GM21786 (cell line): Measurements from ENCODE around the gene FFAR4.

Experiments used
- ATAC-seq: cut with Tn5 transposase; IDR thresholded peaks from one replicate; pipeline ENCODE4 v1.9.1; 2021; ENCODE audit not compliant: unreplicated experiment

FFAR4 gene

GRCh38 chr10:93598157-93598556, 31.7 kb downstream of the FFAR4 start:
- ATAC-seq, result no peak

DNA sequence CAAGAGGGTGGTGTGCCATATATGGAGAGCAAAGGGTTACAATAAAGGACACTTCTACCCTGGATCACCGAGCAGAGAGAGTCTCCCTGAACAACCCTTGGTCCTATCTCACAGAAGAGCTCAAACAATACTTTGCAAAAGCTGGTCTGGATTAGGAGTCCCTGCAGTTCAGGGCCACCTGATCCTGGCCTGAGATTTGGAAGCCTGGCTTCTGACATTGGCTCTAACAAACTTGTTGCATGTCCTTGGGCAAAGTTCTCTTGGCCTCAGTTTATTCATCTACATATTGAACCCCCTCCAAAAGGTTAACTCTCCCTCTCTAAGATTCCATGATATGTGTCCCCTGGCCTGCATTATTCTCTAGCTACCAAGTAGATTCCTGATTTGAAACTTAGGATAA, 32.9 kb downstream of the FFAR4 start:
- ATAC-seq, result no peak

GRCh38 chr10:93599778-93600177, 33.3 kb downstream of the FFAR4 start:
- ATAC-seq, result no peak

DNA sequence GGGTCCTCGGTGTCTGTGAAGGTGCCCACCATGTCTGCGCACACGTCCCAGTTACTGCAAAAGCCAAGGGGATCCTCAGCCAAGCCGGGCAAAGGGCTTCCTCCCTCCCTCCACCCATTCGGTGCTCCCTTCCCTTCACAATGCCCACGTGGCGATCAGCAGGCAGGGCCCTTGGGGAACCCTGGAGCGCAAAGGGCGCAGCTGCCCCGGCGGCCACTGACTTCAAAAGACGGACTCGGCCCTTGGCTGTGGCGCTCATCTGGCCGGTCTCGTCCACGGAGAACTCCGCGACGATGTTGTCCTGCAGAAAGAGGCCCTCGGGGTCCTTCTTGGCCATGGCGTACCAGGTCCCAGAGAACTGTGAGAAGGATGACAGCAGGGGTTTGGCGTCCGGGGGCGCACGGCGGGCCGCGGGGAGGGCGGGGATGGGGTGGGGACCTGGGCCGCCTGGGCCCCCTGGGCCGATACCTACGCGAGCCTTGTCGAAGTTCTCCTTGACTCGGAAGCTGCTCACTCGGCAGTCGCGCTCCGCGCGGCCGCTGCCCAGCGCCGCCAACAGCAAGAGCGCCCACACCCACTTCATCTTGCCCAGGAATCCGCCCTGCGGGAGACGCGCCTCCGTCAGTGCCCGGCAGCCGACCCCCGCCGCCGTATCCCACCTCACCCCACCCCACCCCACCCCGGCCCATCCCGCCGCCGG, 34.1 kb downstream of the FFAR4 start:
- no peak for ATAC-seq

DNA sequence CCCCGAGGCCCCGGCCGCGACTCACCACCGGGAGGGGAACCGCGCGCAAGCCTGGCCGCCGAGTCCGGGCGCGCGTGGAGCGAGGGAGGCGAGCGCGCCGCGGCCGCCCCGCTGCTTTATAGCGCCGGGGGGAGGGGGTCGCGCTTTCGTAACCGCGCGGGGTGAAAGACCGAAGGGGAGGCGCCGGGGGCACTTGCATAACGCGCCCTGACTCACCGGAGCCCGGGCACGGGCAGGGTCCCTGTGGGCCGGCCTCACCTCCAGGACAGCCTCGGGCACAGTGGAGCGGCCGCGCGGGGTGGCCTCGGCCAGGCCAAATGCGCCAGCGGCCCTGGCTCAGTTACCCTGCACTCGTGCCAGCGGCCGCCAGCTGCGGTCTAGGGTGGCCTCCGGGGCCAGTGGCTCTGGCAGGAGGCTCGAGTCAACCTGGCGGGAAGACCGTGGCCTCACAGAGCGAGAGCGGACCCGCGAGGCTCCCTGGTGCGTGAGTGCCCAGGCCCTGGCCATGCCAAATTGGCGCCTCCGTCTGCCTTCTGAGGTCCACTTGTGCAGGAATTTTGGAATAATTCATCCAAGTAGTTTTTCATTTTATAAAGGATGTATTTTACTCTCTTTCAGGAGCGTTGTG, 34.8 kb downstream of the FFAR4 start, which contains the start of gene RBP4:
Gene RBP4 (minus strand): TSS at position 90 of the 628 bp plus-strand sequence. CDS start 207 bp downstream, outside the sequence.
- no peak for ATAC-seq

DNA sequence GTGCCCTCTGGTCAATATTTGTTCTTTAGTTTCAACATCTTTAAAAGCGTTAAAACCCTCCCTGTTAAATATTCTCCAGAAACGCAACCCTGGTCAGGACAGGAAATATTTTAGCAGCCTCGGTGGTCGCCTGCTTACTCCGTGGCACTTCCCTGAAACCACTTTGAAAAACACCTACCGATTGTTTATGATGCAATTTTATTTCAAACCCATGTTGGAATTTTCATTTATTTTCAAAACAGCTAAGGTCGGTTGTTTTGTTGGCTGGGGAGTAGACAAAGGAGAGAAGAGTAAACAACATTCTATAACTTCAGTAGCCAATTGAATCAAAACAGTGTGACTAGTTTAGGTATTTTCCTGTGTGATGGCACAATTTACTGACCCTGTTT, 35.3 kb downstream of the FFAR4 start:
- ATAC-seq, result no peak

GRCh38 chr10:93603023-93603422, 36.6 kb downstream of the FFAR4 start:
- ATAC-seq, result no peak

DNA sequence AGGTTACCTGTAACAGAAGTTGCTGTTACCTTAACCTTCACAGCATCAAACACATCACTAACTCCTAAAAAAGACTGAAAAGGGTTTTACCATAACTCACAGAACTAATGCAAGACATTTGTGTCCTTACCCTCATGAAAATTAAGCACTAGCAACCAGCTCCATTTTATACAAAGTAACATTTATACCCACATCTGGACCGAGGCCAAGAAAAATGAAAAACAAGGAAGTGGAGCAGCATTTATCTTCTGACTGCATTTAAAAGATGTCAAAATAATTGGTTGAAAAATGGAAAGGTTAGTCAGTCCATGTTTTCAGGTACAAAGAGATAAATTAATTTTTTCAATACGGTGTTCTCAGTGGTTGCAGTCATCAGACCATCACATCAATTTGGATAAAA, 37.7 kb downstream of the FFAR4 start:
- no peak for ATAC-seq

DNA sequence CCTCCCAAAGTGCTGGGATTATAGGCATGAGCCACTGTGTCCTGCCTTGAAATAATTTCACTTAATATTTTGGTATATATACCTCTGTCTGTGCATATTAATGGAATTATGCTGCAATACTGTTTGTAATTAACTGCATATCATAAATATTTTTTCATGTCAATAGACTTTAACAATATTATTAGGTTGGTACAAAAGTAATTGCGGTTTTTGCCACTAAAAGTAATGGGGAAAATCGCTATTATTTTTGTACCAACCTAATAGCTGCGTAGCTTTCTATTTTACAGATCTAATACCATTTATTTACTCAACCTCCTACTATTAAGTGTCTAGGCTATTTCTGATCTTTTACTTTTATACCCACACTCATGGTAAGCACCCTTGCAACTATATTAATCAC, 42.0 kb downstream of the FFAR4 start:
- no peak for ATAC-seq

DNA sequence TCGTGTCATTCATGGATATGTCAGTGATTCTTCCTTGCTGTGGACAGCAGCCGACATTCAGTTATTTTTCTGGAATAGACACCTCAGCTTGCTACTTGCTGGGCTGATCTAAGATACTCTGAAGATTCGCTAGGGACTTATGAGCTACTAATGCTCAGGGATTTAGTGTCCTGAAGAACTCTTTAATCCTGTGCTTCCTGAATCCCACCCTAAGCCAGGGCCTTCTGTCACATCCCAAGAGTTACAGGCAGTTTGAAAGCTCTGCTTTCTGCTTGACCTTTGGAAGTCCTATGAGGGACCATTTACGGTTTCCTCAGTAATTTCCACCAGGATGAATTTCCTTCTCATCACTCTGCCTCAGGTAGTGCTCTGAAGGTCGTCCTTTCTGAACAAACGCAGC, 45.8 kb downstream of the FFAR4 start, which contains the start of gene PDE6C:
Gene PDE6C (plus strand): TSS at position 227 of the 400 bp plus-strand sequence. CDS start 189 bp downstream, outside the sequence.
- ATAC-seq, result no peak

DNA sequence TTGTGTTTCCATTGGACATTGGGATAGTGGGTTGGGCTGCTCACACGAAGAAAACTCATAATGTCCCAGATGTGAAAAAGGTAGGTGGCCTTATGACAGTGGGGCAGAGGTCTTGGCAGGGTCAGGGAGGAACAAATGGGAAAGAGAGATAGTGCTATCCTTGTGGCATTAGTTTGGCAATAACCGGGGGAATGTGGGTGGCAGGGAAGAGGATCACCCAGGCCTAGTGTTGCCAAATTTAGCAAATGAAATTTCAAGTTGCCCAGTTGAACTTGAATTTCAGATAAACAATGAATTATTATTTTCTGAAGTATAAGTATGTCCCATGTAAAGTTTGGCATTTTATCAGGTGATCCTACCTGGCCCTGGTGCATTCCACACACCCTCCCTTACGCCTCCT, 46.7 kb downstream of the FFAR4 start:
- no peak for ATAC-seq

GRCh38 chr10:93614101-93614825, 47.8 kb downstream of the FFAR4 start:
- no peak for ATAC-seq

DNA sequence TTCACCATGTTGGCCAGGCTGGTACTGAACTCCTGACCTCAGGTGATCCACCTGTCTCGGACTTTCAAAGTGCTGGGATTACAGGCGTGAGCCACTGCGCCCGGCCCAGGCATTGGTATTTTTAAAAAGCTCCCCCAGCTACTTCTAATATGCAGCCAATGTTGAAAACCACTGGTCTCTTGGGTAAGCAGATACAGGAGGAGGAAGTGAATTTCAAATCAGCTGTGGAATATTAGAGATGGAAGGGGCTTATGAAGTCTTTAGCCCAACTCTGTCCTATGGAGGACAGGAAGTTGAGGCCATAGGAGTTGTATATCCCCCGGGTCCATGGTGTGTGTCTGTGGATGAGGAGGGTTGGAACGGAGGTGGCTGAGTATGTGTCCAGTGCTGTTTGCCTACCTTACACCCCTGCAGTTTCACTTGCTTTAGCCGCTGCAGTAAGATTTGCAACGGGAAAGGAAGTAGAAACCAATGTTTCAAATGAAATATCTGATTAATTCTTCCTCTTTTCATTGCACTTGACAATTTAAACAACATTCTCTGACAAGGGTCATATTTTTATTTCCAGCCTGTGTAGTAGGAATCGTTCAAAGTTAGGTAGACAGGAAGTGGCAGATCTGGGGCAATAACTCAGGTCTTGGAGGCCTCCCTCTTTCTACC, 49.2 kb downstream of the FFAR4 start:
- ATAC-seq, result no peak

DNA sequence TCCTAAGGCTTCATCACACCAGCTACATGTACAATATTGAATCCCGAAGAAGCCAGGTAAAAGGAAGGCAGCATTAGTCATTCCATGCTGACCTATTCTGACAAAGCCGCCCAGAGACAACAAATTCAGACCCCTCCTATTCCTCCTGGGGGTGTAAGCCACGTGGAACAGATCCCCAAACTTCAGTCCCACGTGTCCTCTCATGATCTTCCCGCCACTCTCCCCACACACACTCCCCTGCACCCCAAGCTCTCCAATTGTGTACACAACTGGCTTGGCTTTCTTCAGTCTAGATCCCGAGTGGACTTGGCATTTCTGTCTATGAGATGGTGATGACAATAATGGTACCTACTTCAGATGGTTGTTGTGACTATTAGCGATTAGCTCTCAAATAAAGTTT, 54.5 kb downstream of the FFAR4 start:
- no peak for ATAC-seq

- no peak for ATAC-seq
These were observed 56.5 kb downstream of the FFAR4 start for GRCh38 chr10:93622942-93623341.

DNA sequence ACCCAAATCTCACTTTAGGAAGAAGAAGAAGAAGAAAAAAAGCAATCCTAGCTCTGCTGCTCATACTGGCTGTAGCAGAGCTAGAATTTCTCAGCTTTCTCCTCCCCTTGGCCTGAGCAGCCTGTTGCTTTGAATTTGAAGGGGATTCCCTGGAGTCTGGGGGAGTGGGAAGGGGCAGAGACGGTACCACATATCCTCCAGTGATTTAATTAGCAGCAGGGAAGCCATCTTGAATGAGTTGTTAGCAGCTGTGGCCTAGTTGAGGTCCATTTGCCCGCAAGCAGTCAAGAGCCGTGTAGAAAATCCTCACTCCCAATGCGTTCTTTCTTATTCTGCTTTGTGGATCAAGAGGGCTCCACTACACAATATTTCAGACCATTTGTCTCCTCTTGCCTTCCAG, 62.4 kb downstream of the FFAR4 start:
- ATAC-seq, result no peak

GRCh38 chr10:93629647-93630305, 63.3 kb downstream of the FFAR4 start:
- ATAC-seq, result no peak

- no peak for ATAC-seq
These were observed 64.4 kb downstream of the FFAR4 start for GRCh38 chr10:93630625-93631557.
